Smooth muscle cell (in vitro differentiated cells): ENCODE results near the gene SLC9A7. TPM values are rescaled to one million over a fixed set of nuclear protein-coding genes. Genes with fewer than 3 reads are reported as not detected.

Source experiments
- DNase-seq: peaks from one replicate; lab custom pipeline; 2025; ENCODE audit not compliant: unreplicated experiment; lab: John Stamatoyannopoulos, UW
- H2AFZ ChIP-seq: fragments of 200-600 bp; sonication (generic); 2 replicates; pipeline ENCODE4 v1.6.0; 2016; ENCODE audit warnings: antibody characterized with exemption, low read depth, mild to moderate bottlenecking
- H3F3A ChIP-seq: fragments of 200-600 bp; sonication (generic); 2 replicates; pipeline ENCODE4 v1.6.0; 2017; ENCODE audit warnings: antibody characterized with exemption, low read depth
- H3K27ac ChIP-seq: fragments of 200-600 bp; sonication (generic); 2 replicates; pipeline ENCODE4 v1.5.1; 2016; ENCODE audit warnings: low read depth, mild to moderate bottlenecking
- H3K27me3 ChIP-seq: fragments of 200-600 bp; sonication (generic); 2 replicates; pipeline ENCODE4 v1.6.1; 2016; ENCODE audit warnings: low read depth, mild to moderate bottlenecking
- H3K36me3 ChIP-seq: fragments of 200-600 bp; sonication (generic); 2 replicates; pipeline ENCODE4 v1.5.1; 2016; ENCODE audit warnings: low read depth
- H3K4me1 ChIP-seq: fragments of 200-600 bp; sonication (generic); 2 replicates; pipeline ENCODE4 v1.5.1; 2016; ENCODE audit warnings: low read depth
- H3K4me2 ChIP-seq: fragments of 200-600 bp; sonication (generic); 2 replicates; pipeline ENCODE4 v1.6.0; 2016; ENCODE audit warnings: mild to moderate bottlenecking
- H3K4me3 ChIP-seq: fragments of 200-600 bp; sonication (generic); 2 replicates; pipeline ENCODE4 v1.5.1; 2016; ENCODE audit warnings: mild to moderate bottlenecking
- H3K79me2 ChIP-seq: fragments of 200-600 bp; sonication (generic); 2 replicates; pipeline ENCODE4 v1.6.0; 2016; ENCODE audit warnings: low read depth, mild to moderate bottlenecking
- H3K9ac ChIP-seq: fragments of 200-600 bp; sonication (generic); 2 replicates; pipeline ENCODE4 v1.6.0; 2016; ENCODE audit warnings: low read depth
- H3K9me3 ChIP-seq: fragments of 200-600 bp; sonication (generic); replicated peaks from 2 replicates; pipeline ENCODE4 v1.5.1; 2016; ENCODE audit warnings: low read depth
- H4K20me1 ChIP-seq: fragments of 200-600 bp; sonication (generic); 2 replicates; pipeline ENCODE4 v1.6.0; 2016; ENCODE audit warnings: low read depth
- CTCF ChIP-seq: fragments of 200-600 bp; sonication (generic); IDR thresholded peaks from 2 replicates; pipeline ENCODE4 v1.5.1; 2017; ENCODE audit warnings: borderline replicate concordance, mild to moderate bottlenecking, antibody characterized with exemption; ENCODE audit not compliant: insufficient read depth, poor library complexity, severe bottlenecking
- WGBS: methylation state at CpG from one replicate; pipeline ENCODE4 v1.1.7; 2016; ENCODE audit warnings: low lambda C conversion rate; 5-methylcytosine and 5-hydroxymethylcytosine counted together
- polyA plus RNA-seq: library from polyadenylated mRNA; unstranded; fragments of >200 nt; fragmentation: Nextera tagmentation; extraction: Ambion mirVana; gene quantifications from 2 replicates; pipeline ENCODE4 v1.2.1, GENCODE V29; 2016
- total RNA-seq: library from RNA; depleted of rRNA; stranded (reverse); fragments of >200 nt; gene quantifications from 2 replicates; pipeline ENCODE4 v1.2.3, GENCODE V29; 2014

SLC9A7 gene
- total and polyA plus RNA-seq, 2 experiments from 2014 or later = 0.83 to 6.7 TPM

- TF ChIP-seq CTCF = no peak
- 79% methylated on average over 2 of the region's 2 CpGs for WGBS
- H2AFZ ChIP-seq = no peak overlapping the region
- no peaks in the 10 kb centered on the region for H3K9me3 ChIP-seq
- H3K27me3 ChIP-seq = no peaks in the 10 kb centered on the region
- DNase-seq = no peak
- no peak overlapping the region for H3K4me2 ChIP-seq
- no peaks in the 10 kb centered on the region for H3K79me2 ChIP-seq
- no peak overlapping the region for H3K4me3 ChIP-seq
- no peaks in the 10 kb centered on the region for H4K20me1 ChIP-seq
- no peak overlapping the region for H3K27ac ChIP-seq
- no peaks in the 10 kb centered on the region for H3K4me1 ChIP-seq
- no peaks in the 10 kb centered on the region for H3K36me3 ChIP-seq
- H3K9ac ChIP-seq = no peak overlapping the region
- H3F3A ChIP-seq = no peaks in the 10 kb centered on the region
Observed at GRCh38 chrX:46690818-46691217, 68.1 kb downstream of the SLC9A7 start.

- no peaks in the 10 kb centered on the region for H3K27me3 ChIP-seq
- no peaks in the 10 kb centered on the region for H3F3A ChIP-seq
- 63% methylated on average over 2 of the region's 2 CpGs for WGBS
- H3K9me3 ChIP-seq = no peaks in the 10 kb centered on the region
- no peaks in the 10 kb centered on the region for H4K20me1 ChIP-seq
- H3K4me2 ChIP-seq = no peak overlapping the region
- no peak for DNase-seq
- H3K79me2 ChIP-seq = no peaks in the 10 kb centered on the region
- H2AFZ ChIP-seq = no peak overlapping the region
- H3K27ac ChIP-seq = no peak overlapping the region
- H3K9ac ChIP-seq = no peak overlapping the region
- no peaks in the 10 kb centered on the region for H3K4me1 ChIP-seq
- no peak for TF ChIP-seq CTCF
- no peaks in the 10 kb centered on the region for H3K36me3 ChIP-seq
- no peak overlapping the region for H3K4me3 ChIP-seq
Observed at GRCh38 chrX:46687619-46688018, 71.3 kb downstream of the SLC9A7 start.

- no peaks in the 10 kb centered on the region for H3K79me2 ChIP-seq
- 27% methylated on average over 5 of the region's 5 CpGs for WGBS
- no peaks in the 10 kb centered on the region for H3K36me3 ChIP-seq
- TF ChIP-seq CTCF = peak; percentile 61
- H4K20me1 ChIP-seq = no peaks in the 10 kb centered on the region
- no peak overlapping the region for H3K9ac ChIP-seq
- no peak overlapping the region for H3K4me3 ChIP-seq
- H3K9me3 ChIP-seq = no peaks in the 10 kb centered on the region
- H3K27me3 ChIP-seq = no peaks in the 10 kb centered on the region
- H3K4me2 ChIP-seq = no peak overlapping the region
- H2AFZ ChIP-seq = no peak overlapping the region
- H3K4me1 ChIP-seq = no peaks in the 10 kb centered on the region
- no peak overlapping the region for H3K27ac ChIP-seq
- DNase-seq = no peak
- H3F3A ChIP-seq = no peaks in the 10 kb centered on the region
Observed at GRCh38 chrX:46686003-46686645, 72.8 kb downstream of the SLC9A7 start.

- Histone ChIP-seq H3K27me3 (no peaks in the 10 kb centered on the region), H3K4me1 (no peaks in the 10 kb centered on the region), H3K4me2 (no peak overlapping the region), H3K9ac (no peak overlapping the region), H3K79me2 (no peaks in the 10 kb centered on the region), H3K27ac (no peak overlapping the region), H3K9me3 (no peaks in the 10 kb centered on the region), H3K36me3 (no peaks in the 10 kb centered on the region), H3K4me3 (no peak overlapping the region), H2AFZ (no peak overlapping the region), H4K20me1 (no peaks in the 10 kb centered on the region), H3F3A (no peaks in the 10 kb centered on the region)
- no peak for TF ChIP-seq CTCF
- DNase-seq = no peak
Observed at GRCh38 chrX:46683048-46683447, 75.9 kb downstream of the SLC9A7 start.
